HG02973 (cell line): Measurements from ENCODE around the gene EIF2S1.
"Not testable (repeated sequence)": the region's sequence is repeated elsewhere in the genome, so short reads cannot be mapped to it uniquely, and the experiment has no call there.

Experiments used
- ATAC-seq: cut with Tn5 transposase; IDR thresholded peaks from one replicate; pipeline ENCODE4 v1.9.1; 2021; ENCODE audit warnings: moderate library complexity; ENCODE audit not compliant: unreplicated experiment

EIF2S1 gene

DNA sequence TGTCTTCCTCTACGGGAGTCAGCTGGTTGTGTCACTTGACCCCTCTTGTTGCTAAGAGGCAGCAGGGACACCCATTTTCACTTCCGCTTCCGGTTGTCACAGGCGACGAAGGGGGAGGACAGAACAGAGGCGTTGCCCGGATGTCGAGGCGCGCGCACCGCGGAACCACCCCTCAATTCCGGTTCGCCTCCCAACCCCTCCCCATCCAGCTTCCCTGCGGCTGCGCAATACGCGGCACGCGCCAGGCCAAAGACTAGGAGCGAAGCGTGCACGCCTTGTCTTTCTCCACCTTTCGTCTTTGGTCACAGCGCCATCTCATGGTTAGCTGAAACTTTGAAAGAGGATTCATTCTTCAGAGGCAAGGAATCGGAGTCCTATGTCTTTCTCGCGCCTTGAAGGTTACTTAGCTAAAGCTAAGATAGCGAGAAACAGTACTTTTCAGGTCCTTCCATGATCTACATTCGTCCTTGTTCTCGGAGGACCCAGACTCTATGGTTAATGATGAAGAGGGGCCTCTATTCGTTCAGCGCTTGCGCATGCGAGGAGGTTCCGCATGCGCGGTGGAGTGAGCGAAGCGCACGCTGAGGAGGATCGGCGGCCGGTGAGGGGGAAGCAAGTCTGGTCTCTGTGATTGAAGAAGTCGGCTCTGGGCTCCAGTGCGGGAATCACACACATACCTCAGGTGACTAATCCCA, at the start of gene EIF2S1, which contains the start of gene ATP6V1D:
EIF2S1 (plus strand) TSS at position 554 of the 695 bp plus-strand sequence. CDS start 4,440 bp downstream, outside the sequence.
ATP6V1D (minus strand) TSS at position 30 of the 695 bp plus-strand sequence. CDS start 106 bp downstream, outside the sequence.
- peak; percentile 89 for ATAC-seq

GRCh38 chr14:67311868-67312267, 48.3 kb upstream of the EIF2S1 start:
- ATAC-seq: no peak

GRCh38 chr14:67313153-67313552, 47.0 kb upstream of the EIF2S1 start:
- no peak for ATAC-seq

- ATAC-seq: no peak
Observed at GRCh38 chr14:67317822-67318221, 42.3 kb upstream of the EIF2S1 start.

- ATAC-seq: no peak
Observed at GRCh38 chr14:67319142-67319541, 41.0 kb upstream of the EIF2S1 start.

- ATAC-seq: not testable (repeated sequence)
Observed at GRCh38 chr14:67329666-67330065, 30.5 kb upstream of the EIF2S1 start.

GRCh38 chr14:67331368-67332125, 28.6 kb upstream of the EIF2S1 start:
- ATAC-seq: no peak

GRCh38 chr14:67332468-67332867, 27.7 kb upstream of the EIF2S1 start:
- ATAC-seq: no peak

DNA sequence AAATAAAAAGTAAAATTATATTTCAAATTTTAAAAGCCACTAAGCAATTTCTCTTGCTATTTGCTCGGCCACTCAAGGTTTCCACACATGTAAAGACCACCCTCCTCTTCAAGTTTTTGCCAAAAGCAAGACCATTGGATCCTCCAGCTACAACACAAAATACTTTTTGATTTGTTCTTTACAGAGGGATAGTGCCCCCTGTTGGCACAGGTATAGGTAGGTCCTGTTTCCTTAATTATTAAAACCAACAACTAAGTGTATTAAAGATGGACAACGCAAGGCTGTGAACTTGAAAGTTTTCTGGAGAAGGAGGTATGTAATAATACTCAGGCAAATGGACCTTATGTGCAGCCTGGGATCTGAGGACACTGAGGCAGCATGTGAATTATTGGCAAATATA, 24.3 kb upstream of the EIF2S1 start:
- no peak for ATAC-seq

DNA sequence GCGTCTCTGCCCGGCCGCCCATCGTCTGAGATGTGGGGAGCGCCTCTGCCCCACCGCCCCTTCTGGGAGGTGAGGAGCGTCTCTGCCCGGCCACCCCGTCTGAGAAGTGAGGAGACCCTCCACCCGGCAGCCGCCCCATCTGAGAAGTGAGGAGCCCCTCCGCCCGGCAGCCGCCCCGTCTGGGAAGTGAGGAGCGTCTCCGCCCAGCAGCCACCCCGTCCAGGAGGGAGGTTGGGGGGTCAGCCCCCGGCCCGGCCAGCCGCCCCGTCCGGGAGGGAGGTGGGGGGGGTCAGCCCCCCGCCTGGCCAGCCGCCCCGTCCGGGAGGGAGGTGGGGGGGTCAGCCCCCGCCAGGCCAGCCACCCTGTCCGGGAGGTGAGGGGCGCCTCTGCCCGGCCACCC, 18.9 kb upstream of the EIF2S1 start:
- ATAC-seq: not testable (repeated sequence)

DNA sequence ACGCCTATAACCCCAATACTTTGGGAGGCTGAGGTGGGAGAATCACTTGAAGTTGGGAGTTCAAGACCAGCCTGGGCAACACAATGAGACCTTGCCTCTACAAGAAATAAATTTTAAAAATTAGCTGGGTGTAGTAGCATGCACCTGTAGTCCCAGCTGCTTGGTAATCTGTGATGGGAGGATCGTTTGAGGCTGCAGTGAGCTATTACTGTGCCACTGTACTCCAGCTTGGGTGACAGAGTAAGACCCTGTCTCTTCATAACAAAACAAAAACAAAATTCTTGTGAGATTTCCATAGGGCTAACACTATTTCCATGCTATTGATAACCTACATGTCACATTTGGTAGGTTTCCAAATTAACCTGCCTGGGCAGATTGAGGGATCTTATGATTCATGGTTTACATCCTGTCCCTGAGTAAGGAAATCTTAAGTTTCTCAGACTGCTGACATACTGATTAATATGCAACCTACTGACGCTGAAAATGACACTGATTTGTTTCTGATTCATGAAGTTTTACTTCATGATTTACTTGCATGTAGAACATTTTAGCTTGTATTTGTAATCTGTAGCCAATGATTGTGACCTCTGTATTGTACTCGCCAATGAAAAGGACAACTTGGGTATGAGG, 16.4 kb upstream of the EIF2S1 start:
- no peak for ATAC-seq

DNA sequence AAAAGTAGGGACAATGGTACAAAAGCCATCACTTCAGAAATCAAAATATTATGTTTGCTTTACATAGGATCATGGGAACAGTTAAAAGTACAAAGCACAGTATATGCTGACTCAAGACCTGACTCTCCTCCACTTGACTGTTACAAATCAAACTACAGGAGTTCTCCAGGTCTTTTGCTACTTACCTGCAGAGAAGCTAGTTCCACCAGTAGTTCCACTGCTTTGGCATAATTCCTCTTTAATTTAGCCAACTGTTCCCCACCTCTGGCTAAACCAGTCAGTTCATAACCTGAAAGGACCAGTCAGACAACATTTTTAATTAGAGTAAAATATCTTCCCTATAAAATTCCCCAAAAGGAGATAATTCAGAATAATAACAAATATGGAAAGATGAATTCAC, 14.5 kb upstream of the EIF2S1 start:
- no peak for ATAC-seq

- ATAC-seq: no peak
Observed at GRCh38 chr14:67352055-67352454, 8.1 kb upstream of the EIF2S1 start.

GRCh38 chr14:67357186-67357968, 2.8 kb upstream of the EIF2S1 start:
- no peak for ATAC-seq

- no peak for ATAC-seq
Observed at GRCh38 chr14:67357969-67358354, 2.2 kb upstream of the EIF2S1 start.

GRCh38 chr14:67358924-67359774, 979 bp upstream of the EIF2S1 start:
- ATAC-seq: peak; percentile 0

GRCh38 chr14:67360470-67361206, 510 bp downstream of the EIF2S1 start:
- ATAC-seq: peak; percentile 23

GRCh38 chr14:67365476-67365875, 5.3 kb downstream of the EIF2S1 start:
- ATAC-seq: no peak

- no peak for ATAC-seq
Observed at GRCh38 chr14:67370830-67371229, 10.7 kb downstream of the EIF2S1 start.
